ENCODE data around the gene LMX1B. TPM values are rescaled to one million over a fixed set of nuclear protein-coding genes. Genes with fewer than 3 reads are reported as not detected.

LMX1B gene
- polyA plus RNA-seq, 1 of the 3 experiments (the other 2 are of a cell fraction), result not detected

DNA sequence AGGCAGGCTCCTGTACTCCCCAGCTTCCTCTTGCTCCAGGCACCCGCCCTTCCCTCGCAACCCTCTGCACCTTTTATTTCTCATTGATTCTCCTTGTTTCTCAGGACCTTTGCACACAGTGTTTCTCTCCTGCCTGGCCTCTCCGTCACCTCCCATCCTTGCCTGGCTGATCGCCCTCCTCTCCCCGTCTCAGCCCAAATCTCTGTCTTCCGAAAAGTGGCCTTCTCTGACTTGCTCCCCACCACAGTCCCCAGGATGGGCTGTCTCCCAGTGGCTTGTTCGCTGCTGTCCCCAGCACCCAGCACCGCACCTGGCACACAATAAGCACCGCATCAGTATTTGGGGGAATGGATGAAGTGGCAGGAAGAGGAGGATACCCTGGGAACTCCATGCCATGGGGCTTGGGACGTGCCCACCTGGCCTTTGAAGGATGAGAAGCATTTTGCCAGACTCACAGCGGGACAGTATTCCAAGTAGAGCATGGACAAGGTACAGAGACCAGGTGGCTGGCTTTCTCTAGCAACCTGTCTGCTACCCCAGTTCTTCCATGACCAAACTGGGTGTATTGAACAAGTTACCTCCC lies 62.5 kb downstream of the LMX1B start:
- no peak overlapping the region for H3K4me3 ChIP-seq (ENCODE audit: low read depth in 2 of 2, low read length in 1 of 2)
- CTCF ChIA-PET, result interaction anchor here (0.5 to 7.3 kb wide), 3 partner anchors 11 to 85 kb away, joined by 3 to 45 read pairs (median 3); no protein-coding TSS in a partner anchor

DNA sequence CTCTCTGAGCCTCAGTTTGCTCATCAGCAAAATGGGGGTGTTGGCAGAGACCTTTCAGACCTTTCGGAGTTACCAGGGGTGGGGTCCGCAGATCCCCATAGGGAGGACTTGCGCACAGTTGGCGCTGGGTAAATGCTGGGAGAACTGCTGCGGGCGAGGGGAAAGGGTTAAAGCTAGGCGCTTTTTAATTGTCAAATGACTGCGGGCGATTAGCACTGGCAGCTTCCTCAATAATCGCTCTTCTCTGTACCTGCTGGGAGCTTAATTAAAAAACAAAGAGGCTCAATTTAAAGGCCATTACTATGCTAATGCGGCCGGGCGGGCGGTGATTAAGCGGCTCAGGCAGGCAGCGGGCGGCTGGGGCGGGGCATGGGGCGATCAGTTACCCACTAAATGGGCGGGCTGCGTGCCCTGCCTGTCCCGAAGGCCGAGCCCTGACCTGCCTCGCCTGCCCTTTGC lies 63.0 kb downstream of the LMX1B start:
- Histone ChIP-seq H3K4me1 (ENCODE audit: control insufficient read depth in 1 of 2, insufficient read depth in 2 of 2, low read depth in 1 of 2, low read length in 1 of 2) (peaks cover 0 to 10% of the 10 kb centered on the region in 2 experiments; a peak in 1 of 4 replicates), H3F3A (replicated peaks; ENCODE audit: insufficient read depth) (no peaks in the 10 kb centered on the region), H3K79me2 (ENCODE audit: insufficient read depth) (no peaks in the 10 kb centered on the region), H3K4me3 (ENCODE audit: low read depth in 2 of 2, low read length in 1 of 2) (no peak overlapping the region), H3K9ac (no peak overlapping the region), H3K9me3 (no peaks in the 10 kb centered on the region), H3K27ac (ENCODE audit: low read depth in 2 of 2, low read length in 1 of 2) (no peak overlapping the region), H2AFZ (ENCODE audit: low read depth) (no peak overlapping the region), H3K27me3 (ENCODE audit: insufficient read depth) (peaks cover 39% of the 10 kb centered on the region), H3K4me2 (no peak overlapping the region), H3K9me2 (no peaks in the 10 kb centered on the region), H3K36me3 (replicated peaks in 1 of 2; ENCODE audit: control insufficient read depth in 1 of 2, insufficient read depth in 2 of 2, low read length in 1 of 2) (no peaks in the 10 kb centered on the region), H4K20me1 (ENCODE audit: insufficient read depth) (no peaks in the 10 kb centered on the region)
- peak; percentile 56 for DNase-seq
- ChIA-PET POLR2A (no interaction called here), CTCF (interaction anchor here (0.8 to 7.3 kb wide), 6 partner anchors 10 to 118 kb away, joined by 3 to 45 read pairs (median 6); no protein-coding TSS in a partner anchor)
- TF ChIP-seq RFX5 (IDR thresholded peaks at IDR 0.05; ENCODE audit: low read length) (no peak), CTCF (IDR thresholded peaks at IDR 0.05) (no peak), FOSL2 (IDR thresholded peaks at IDR 0.05; ENCODE audit: borderline replicate concordance, low read depth) (no peak), YY1 (IDR thresholded peaks at IDR 0.05; ENCODE audit: low read depth) (no peak), SIN3A (IDR thresholded peaks at IDR 0.05; ENCODE audit: borderline replicate concordance, low read depth, low read length) (no peak), EZH2phosphoT487 (IDR thresholded peaks at IDR 0.05; ENCODE audit: borderline replicate concordance, low read depth) (no peak), TCF12 (IDR thresholded peaks at IDR 0.05) (no peak), TAF1 (IDR thresholded peaks at IDR 0.05; ENCODE audit: borderline replicate concordance, low read depth, low read length) (no peak), MEF2A (IDR thresholded peaks at IDR 0.05; ENCODE audit: borderline replicate concordance, low read depth) (no peak), RAD21 (IDR thresholded peaks at IDR 0.05; ENCODE audit: low read length) (no peak), GABPA (IDR thresholded peaks at IDR 0.05; ENCODE audit: low read depth) (no peak), ELF1 (IDR thresholded peaks at IDR 0.05) (no peak)
- TF ChIP-seq, protein P1, sequence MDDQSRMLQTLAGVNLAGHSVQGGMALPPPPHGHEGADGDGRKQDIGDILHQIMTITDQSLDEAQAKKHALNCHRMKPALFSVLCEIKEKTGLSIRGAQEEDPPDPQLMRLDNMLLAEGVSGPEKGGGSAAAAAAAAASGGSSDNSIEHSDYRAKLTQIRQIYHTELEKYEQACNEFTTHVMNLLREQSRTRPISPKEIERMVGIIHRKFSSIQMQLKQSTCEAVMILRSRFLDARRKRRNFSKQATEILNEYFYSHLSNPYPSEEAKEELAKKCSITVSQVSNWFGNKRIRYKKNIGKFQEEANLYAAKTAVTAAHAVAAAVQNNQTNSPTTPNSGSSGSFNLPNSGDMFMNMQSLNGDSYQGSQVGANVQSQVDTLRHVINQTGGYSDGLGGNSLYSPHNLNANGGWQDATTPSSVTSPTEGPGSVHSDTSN (IDR thresholded peaks at IDR 0.05), result no peak
- WGBS (ENCODE audit: low lambda C conversion rate), result 42% methylated on average over 19 of the region's 24 CpGs

More for the DNA sequence above, 62.5 kb downstream of the LMX1B start:
- 74% methylated on average over 10 of the region's 11 CpGs for WGBS (ENCODE audit: low lambda C conversion rate)
- POLR2A ChIA-PET, result no interaction called here
- H3K36me3 ChIP-seq (replicated peaks in 1 of 2; ENCODE audit: control insufficient read depth in 1 of 2, insufficient read depth in 2 of 2, low read length in 1 of 2), result no peaks in the 10 kb centered on the region
- no peaks in the 10 kb centered on the region for H3K9me3 ChIP-seq
- peaks cover 39% of the 10 kb centered on the region for H3K27me3 ChIP-seq (ENCODE audit: insufficient read depth)
- H3K9ac ChIP-seq, result no peak overlapping the region
- H2AFZ ChIP-seq (ENCODE audit: low read depth), result no peak overlapping the region
- H3K9me2 ChIP-seq, result no peaks in the 10 kb centered on the region
- no peaks in the 10 kb centered on the region for H4K20me1 ChIP-seq (ENCODE audit: insufficient read depth)
- no peak overlapping the region for H3K27ac ChIP-seq (ENCODE audit: low read depth in 2 of 2, low read length in 1 of 2)
- TF ChIP-seq SMC3 (IDR thresholded peaks at IDR 0.05; ENCODE audit: low read depth, low read length) (no peak), EP300 (IDR thresholded peaks at IDR 0.05; ENCODE audit: borderline replicate concordance in 1 of 2, low read depth in 1 of 2, low read length in 1 of 2) (no peak), MXI1 (IDR thresholded peaks at IDR 0.05; ENCODE audit: low read depth, low read length) (no peak), NFIC (IDR thresholded peaks at IDR 0.05; ENCODE audit: borderline replicate concordance) (no peak)
- H3K4me2 ChIP-seq, result no peak overlapping the region
- no peak for DNase-seq
- H3K79me2 ChIP-seq (ENCODE audit: insufficient read depth), result no peaks in the 10 kb centered on the region
- peaks cover 0 to 13% of the 10 kb centered on the region in 2 experiments; a peak in 1 of 4 replicates for H3K4me1 ChIP-seq (ENCODE audit: control insufficient read depth in 1 of 2, insufficient read depth in 2 of 2, low read depth in 1 of 2, low read length in 1 of 2)
- no peaks in the 10 kb centered on the region for H3F3A ChIP-seq (replicated peaks; ENCODE audit: insufficient read depth)

Data from SK-N-SH (cell line).